Left lung (tissue), 10 donors: ENCODE data around the gene AAK1. TPM values are rescaled to one million over a fixed set of nuclear protein-coding genes. Genes with fewer than 3 reads are reported as not detected.
"Not testable (repeated sequence)": the region's sequence is repeated elsewhere in the genome, so short reads cannot be mapped to it uniquely, and the experiment has no call there.

ENCODE experiments used
- ATAC-seq: fragments of 200-7000 bp; cut with Tn5 transposase; one replicate; pipeline ENCODE4 v1.9.1; 2020; ENCODE audit warnings: moderate library complexity
- DNase-seq, 4 donors: peaks; one replicate each; pipeline ENCODE4 v3.0.0-alpha.2; 2013 to 2020
- H3K27ac ChIP-seq, 2 donors: fragments of 200-600 bp; sonication (generic) in 1 of 2; one replicate each; pipeline versions ENCODE4 v1.5.0 to v1.8.0; 2020 to 2021
- H3K27me3 ChIP-seq, 2 donors: fragments of 200-600 bp; sonication (generic) in 1 of 2; one replicate each; pipeline versions ENCODE4 v1.5.0 to v1.8.0; 2020 to 2021
- H3K36me3 ChIP-seq, 2 donors: fragments of 200-600 bp; sonication (generic) in 1 of 2; one replicate each; pipeline versions ENCODE4 v1.5.0 to v1.8.0; 2020 to 2021
- H3K4me1 ChIP-seq, 2 donors: fragments of 200-600 bp; one replicate each; pipeline ENCODE4 v1.8.0; 2021
- H3K4me3 ChIP-seq, 2 donors: fragments of 200-600 bp; sonication (generic) in 1 of 2; one replicate each; pipeline versions ENCODE4 v1.5.0 to v1.8.0; 2020 to 2021; ENCODE audit warnings: mild to moderate bottlenecking in 1 of 2
- H3K9me3 ChIP-seq, 2 donors: fragments of 200-600 bp; sonication (generic) in 1 of 2; one replicate each; pipeline versions ENCODE4 v1.5.0 to v1.8.0; 2020 to 2021
- CTCF ChIP-seq, 2 donors: fragments of 200-600 bp; sonication (generic) in 1 of 2; IDR thresholded peaks; one replicate each; pipeline versions ENCODE4 v1.5.0 to v1.8.0; 2021; ENCODE audit warnings: antibody characterized with exemption in 2 of 2
- intact Hi-C, 2 donors: fragments of 100-400 bp; cut with DNase I; formaldehyde crosslinking; loops; one replicate each; pipeline versions ENCODE4 v1.11.2 to v1.14.2; 2022
- polyA plus RNA-seq, 6 donors: library from polyadenylated mRNA; unstranded; fragments of 120-200 nt; gene quantifications; one replicate each; pipeline ENCODE4 v1.2.1, GENCODE V29; 2013; ENCODE audit not compliant: insufficient read length in 6 of 6
- total RNA-seq, 2 donors: library from RNA; stranded (reverse); fragmentation: NEBNext Ultra II Directional; extraction: Animal tissue kit (Norgen Biotek cat#: 25700); gene quantifications; one replicate each; pipeline ENCODE4 v1.2.1, GENCODE V29; 2021
- donor health status: DM: no; HTN: yes; CAD: no.
- donor health status: DM: no; HTN: no; CAD: no.

Gene AAK1
- total and polyA plus RNA-seq, 8 donors = 19.0 to 70.7 (median 22.4) TPM

- DNase-seq (no peak), ATAC-seq (no peak)
- no peak overlapping the region for H3K27ac ChIP-seq
- H3K36me3 ChIP-seq = no peaks in the 10 kb centered on the region
- H3K27me3 ChIP-seq = no peaks in the 10 kb centered on the region
- no peak for TF ChIP-seq CTCF (IDR thresholded peaks at IDR 0.05)
- H3K4me1 ChIP-seq = peaks cover 0 to 6% of the 10 kb centered on the region in 2 donors
- intact Hi-C loops = no loop called here
- no peak overlapping the region for H3K4me3 ChIP-seq
- no peaks in the 10 kb centered on the region for H3K9me3 ChIP-seq
These were observed 188.6 kb downstream of the AAK1 start for GRCh38 chr2:69454976-69455375.

- TF ChIP-seq CTCF (IDR thresholded peaks at IDR 0.05) = no peak
- no peaks in the 10 kb centered on the region for H3K36me3 ChIP-seq
- H3K4me1 ChIP-seq = peaks cover 0 to 6% of the 10 kb centered on the region in 2 donors
- H3K9me3 ChIP-seq = no peaks in the 10 kb centered on the region
- no peak overlapping the region for H3K27ac ChIP-seq
- no peak for ATAC-seq
- H3K4me3 ChIP-seq = no peak overlapping the region
- H3K27me3 ChIP-seq = no peaks in the 10 kb centered on the region
- intact Hi-C loops = no loop called here
- DNase-seq = no peak
These were observed 189.9 kb downstream of the AAK1 start for GRCh38 chr2:69453475-69454129.

GRCh38 chr2:69452687-69453086 is 190.9 kb downstream of the AAK1 start:
- no peak overlapping the region for H3K4me3 ChIP-seq
- H3K36me3 ChIP-seq = no peaks in the 10 kb centered on the region
- no peak overlapping the region for H3K27ac ChIP-seq
- no peaks in the 10 kb centered on the region for H3K9me3 ChIP-seq
- intact Hi-C loops = no loop called here
- DNase-seq (no peak), ATAC-seq (no peak)
- H3K27me3 ChIP-seq = no peaks in the 10 kb centered on the region
- H3K4me1 ChIP-seq = peaks cover 0 to 6% of the 10 kb centered on the region in 2 donors
- TF ChIP-seq CTCF (IDR thresholded peaks at IDR 0.05) = no peak

GRCh38 chr2:69450735-69451416 is 192.7 kb downstream of the AAK1 start:
- no peaks in the 10 kb centered on the region for H3K27me3 ChIP-seq
- ATAC-seq (no peak), DNase-seq (no peak)
- peaks cover 0 to 6% of the 10 kb centered on the region in 2 donors for H3K4me1 ChIP-seq
- no peak overlapping the region for H3K4me3 ChIP-seq
- H3K9me3 ChIP-seq = no peaks in the 10 kb centered on the region
- TF ChIP-seq CTCF (IDR thresholded peaks at IDR 0.05) = no peak
- no peaks in the 10 kb centered on the region for H3K36me3 ChIP-seq
- intact Hi-C loops = no loop called here
- H3K27ac ChIP-seq = no peak overlapping the region

- H3K27me3 ChIP-seq = no peaks in the 10 kb centered on the region
- H3K4me1 ChIP-seq = peaks cover 0 to 6% of the 10 kb centered on the region in 2 donors
- no peaks in the 10 kb centered on the region for H3K9me3 ChIP-seq
- no peak overlapping the region for H3K4me3 ChIP-seq
- intact Hi-C loops = no loop called here
- H3K27ac ChIP-seq = no peak overlapping the region
- no peaks in the 10 kb centered on the region for H3K36me3 ChIP-seq
- DNase-seq = no peak
- no peak for TF ChIP-seq CTCF (IDR thresholded peaks at IDR 0.05)
- no peak for ATAC-seq
These were observed 193.6 kb downstream of the AAK1 start for GRCh38 chr2:69449906-69450305.

GRCh38 chr2:69443673-69444072 is 199.9 kb downstream of the AAK1 start:
- H3K27me3 ChIP-seq, intact Hi-C loops, DNase-seq: not testable (repeated sequence)

GRCh38 chr2:69439499-69439898 is 204.0 kb downstream of the AAK1 start:
- H3K36me3 ChIP-seq, DNase-seq, H3K9me3 ChIP-seq, ATAC-seq, H3K27ac ChIP-seq, intact Hi-C loops, H3K4me3 ChIP-seq, H3K27me3 ChIP-seq: not testable (repeated sequence)
- H3K4me1 ChIP-seq = peaks cover 5 to 30% of the 10 kb centered on the region in 2 donors

More at GRCh38 chr2:69443673-69444072, 199.9 kb downstream of the AAK1 start:
- ATAC-seq, H3K9me3 ChIP-seq, H3K36me3 ChIP-seq, H3K4me3 ChIP-seq, H3K4me1 ChIP-seq, H3K27ac ChIP-seq: not testable (repeated sequence)
